LNCAP (cell line): Measurements from ENCODE around the gene SLC39A11.

Experiments used
- CTCF ChIP-seq: fragments of 450-650 bp; IDR thresholded peaks from 2 replicates; pipeline ENCODE4 v1.5.1; 2017; ENCODE audit warnings: mild to moderate bottlenecking

The SLC39A11 gene

GRCh38 chr17:72913142-72913682, 179.3 kb downstream of the SLC39A11 start:
- no peak for TF ChIP-seq CTCF

DNA sequence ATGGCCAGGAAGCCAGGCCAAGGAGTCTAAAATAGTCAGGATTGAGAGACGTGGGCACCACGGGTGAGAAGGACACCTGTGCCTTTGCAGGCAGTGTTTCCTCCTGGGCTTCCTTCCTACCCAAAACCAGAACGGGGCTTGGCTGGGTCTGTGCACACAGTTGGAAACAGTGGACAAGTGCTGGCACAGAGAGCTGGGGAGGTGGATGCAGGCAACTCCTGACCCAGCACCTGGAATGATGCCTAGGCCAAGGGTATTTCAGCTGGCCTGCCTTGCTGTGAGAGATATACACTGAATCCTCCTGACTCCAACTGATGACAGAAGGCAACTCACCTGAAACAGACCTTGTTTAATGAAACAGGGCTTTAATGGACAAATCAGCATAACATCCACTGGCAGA, 186.2 kb downstream of the SLC39A11 start:
- no peak for TF ChIP-seq CTCF

DNA sequence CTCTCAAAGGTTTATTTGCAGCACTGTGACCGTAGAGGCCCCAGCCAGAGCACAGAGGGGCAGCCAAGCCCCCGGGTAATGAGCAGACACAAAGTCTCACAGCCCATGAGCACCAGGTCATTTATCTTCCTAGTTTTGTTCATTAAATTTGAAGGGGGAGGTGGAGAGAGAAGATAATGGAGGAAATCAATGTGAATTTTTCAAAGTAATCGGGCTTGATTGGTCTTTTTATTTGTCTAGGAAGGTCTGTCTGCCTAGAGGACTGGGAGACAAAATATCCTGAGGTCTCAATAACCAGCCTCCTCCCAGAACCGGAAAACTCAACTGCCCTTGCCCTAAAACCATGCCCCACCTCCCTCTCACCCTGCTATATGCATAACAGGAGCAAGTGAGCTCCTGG, 189.0 kb downstream of the SLC39A11 start:
- no peak for TF ChIP-seq CTCF

- TF ChIP-seq CTCF = no peak
These were observed 190.8 kb downstream of the SLC39A11 start for GRCh38 chr17:72901657-72902056.

GRCh38 chr17:72901083-72901482, 191.4 kb downstream of the SLC39A11 start:
- TF ChIP-seq CTCF = no peak

DNA sequence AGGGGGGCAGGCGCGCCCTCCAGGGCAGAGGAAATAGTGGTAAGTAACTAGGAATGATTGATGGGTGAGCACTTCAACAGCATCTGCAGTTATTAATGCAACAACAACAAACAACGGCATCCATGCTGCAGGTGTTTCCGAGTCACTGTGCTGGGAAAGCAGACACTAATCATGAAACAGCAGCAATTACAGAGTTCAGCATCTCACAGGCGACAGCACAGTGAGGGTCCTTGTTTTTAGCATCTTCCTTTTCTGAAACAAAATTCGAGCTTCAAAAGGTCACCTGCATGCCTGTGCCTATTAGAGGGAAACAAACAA, 191.9 kb downstream of the SLC39A11 start:
- no peak for TF ChIP-seq CTCF

DNA sequence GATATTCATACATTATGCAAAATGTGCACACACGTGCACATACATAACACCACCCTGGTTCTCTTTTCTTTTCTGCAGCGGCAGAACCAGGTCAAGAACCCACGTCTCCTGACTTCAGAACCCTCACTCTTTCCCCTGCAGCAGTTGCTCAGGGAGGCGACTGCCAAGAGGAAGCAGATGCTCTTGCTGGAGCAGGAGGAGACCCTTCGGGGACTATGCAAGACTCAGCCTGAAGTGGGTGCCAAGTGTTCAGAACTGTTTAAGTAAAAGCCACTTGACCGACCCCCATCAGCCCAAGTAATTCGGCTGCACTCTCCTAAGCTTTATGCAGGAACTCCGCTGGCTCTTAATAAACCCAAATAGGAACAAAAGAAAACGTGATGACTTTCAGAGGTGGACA, 193.8 kb downstream of the SLC39A11 start:
- no peak for TF ChIP-seq CTCF

GRCh38 chr17:72891627-72892026, 200.9 kb downstream of the SLC39A11 start:
- no peak for TF ChIP-seq CTCF
